K562 (cell line): ENCODE data around the gene TMEM79. TPM values are rescaled to one million over a fixed set of nuclear protein-coding genes. Genes with fewer than 3 reads are reported as not detected.

Experiments
- BDP1 ChIP-seq: IDR thresholded peaks from 3 replicates; pipeline ENCODE4 v1.6.1; 2011; ENCODE audit not compliant: insufficient read length, insufficient read depth
- CBX1 ChIP-seq: sonication (generic); IDR thresholded peaks from 2 replicates; pipeline ENCODE4 v1.6.1; 2016; ENCODE audit warnings: antibody characterized with exemption, low read depth, mild to moderate bottlenecking
- DACH1 ChIP-seq: fragments of 450-650 bp; IDR thresholded peaks from 2 replicates; pipeline ENCODE4 v1.6.1; 2018; ENCODE audit not compliant: partially characterized antibody
- DDX20 ChIP-seq: fragments of 450-650 bp; IDR thresholded peaks from 2 replicates; pipeline ENCODE4 v1.6.1; 2016; ENCODE audit warnings: missing genetic modification characterization, low read depth, mild to moderate bottlenecking, missing compliant biosample characterization, moderate library complexity
- HDAC1 ChIP-seq, 2 experiments: fragments of 450-650 bp; IDR thresholded peaks; 2 replicates each; pipeline ENCODE4 v1.6.1; 2016 to 2017; ENCODE audit warnings: inconsistent platforms in 1 of 2, mild to moderate bottlenecking in 1 of 2, moderate library complexity in 1 of 2
- MAX ChIP-seq: sonication (generic); formaldehyde crosslinking; IDR thresholded peaks from 2 replicates; pipeline ENCODE4 v1.9.0; 2022; ENCODE audit warnings: mild to moderate bottlenecking, missing genetic modification reagents
- MITF ChIP-seq: IDR thresholded peaks from 2 replicates; pipeline ENCODE4 v1.6.1; 2014; ENCODE audit warnings: antibody characterized with exemption
- MXD1 ChIP-seq: fragments of 250-450 bp; sonication (Bioruptor Pico); IDR thresholded peaks from 2 replicates; pipeline ENCODE4 v1.8.0; 2021; ENCODE audit warnings: borderline replicate concordance, mild to moderate bottlenecking, moderate library complexity; ENCODE audit not compliant: poor library complexity, severe bottlenecking
- NCOA4 ChIP-seq: fragments of 450-650 bp; IDR thresholded peaks from 2 replicates; pipeline ENCODE4 v1.6.1; 2018; ENCODE audit warnings: mild to moderate bottlenecking; ENCODE audit not compliant: partially characterized antibody
- NRF1 ChIP-seq, 2 experiments: fragments of 450-650 bp; IDR thresholded peaks in 1 of 2; conservative IDR thresholded peaks in 1 of 2; 2 replicates each; pipeline ENCODE4 v1.6.1; 2014; ENCODE audit warnings: mild to moderate bottlenecking in 2 of 2
- PKNOX1 ChIP-seq: fragments of 450-650 bp; IDR thresholded peaks from 2 replicates; pipeline ENCODE4 v1.6.1; 2016
- PPARD ChIP-seq: fragments of 250-450 bp; sonication (Bioruptor Pico); IDR thresholded peaks from 2 replicates; pipeline ENCODE4 v1.8.0; 2022; ENCODE audit warnings: inconsistent platforms, mild to moderate bottlenecking, moderate library complexity
- STAG1 ChIP-seq: sonication (generic); formaldehyde crosslinking; IDR thresholded peaks from 2 replicates; pipeline ENCODE4 v1.5.0; 2020; ENCODE audit warnings: missing genetic modification reagents, borderline replicate concordance
- STAT6 ChIP-seq: sonication (generic); formaldehyde crosslinking; IDR thresholded peaks from 2 replicates; pipeline ENCODE4 v1.8.1; 2023; ENCODE audit warnings: mild to moderate bottlenecking, missing genetic modification reagents
- ZNF197 ChIP-seq: fragments of 200-800 bp; sonication (Bioruptor generic); IDR thresholded peaks from 2 replicates; pipeline ENCODE4 v1.6.1; 2016; ENCODE audit warnings: low read depth, missing genetic modification characterization, missing compliant biosample characterization
- ZNF277 ChIP-seq: fragments of 250-450 bp; sonication (Bioruptor Pico); IDR thresholded peaks from 2 replicates; pipeline ENCODE4 v1.8.0; 2022; ENCODE audit warnings: inconsistent platforms, mild to moderate bottlenecking, moderate library complexity, borderline replicate concordance
- ZNF785 ChIP-seq: fragments of 250-450 bp; sonication (Bioruptor Pico); IDR thresholded peaks from 2 replicates; pipeline ENCODE4 v1.4.0; 2020; ENCODE audit warnings: mild to moderate bottlenecking
- polyA plus RNA-seq, 8 experiments: library from polyadenylated mRNA; depleted of rRNA in 4 of 8; stranded (reverse) in 5 of 8; unstranded in 3 of 8; fragments of >200 nt; fragmentation: Nextera tagmentation in 2 of 8; fragmentation: Illumina TruSeq in 1 of 8; extraction: Ambion mirVana in 2 of 8; extraction: Trizol in 1 of 8; gene quantifications; 2 replicates each; pipeline versions ENCODE4 v1.2.1 to v1.2.3, GENCODE V29; 2011 to 2014; ENCODE audit warnings: inconsistent platforms in 1 of 8, missing spikeins in 1 of 8
- total RNA-seq, 7 experiments: library from RNA; depleted of rRNA in 6 of 7; stranded (reverse); fragments of >200 nt in 6 of 7; fragmentation: Illumina TruSeq in 2 of 7; extraction: Trizol in 2 of 7; gene quantifications; 2 replicates each; pipeline versions ENCODE4 v1.2.1 to v1.2.3, GENCODE V29; 2011 to 2021; ENCODE audit warnings: low replicate concordance in 1 of 7
- TF ChIP-seq, protein P1 (sequence below): fragments of 150-350 bp; IDR thresholded peaks from 2 replicates; pipeline ENCODE4 v1.6.1; 2014; ENCODE audit warnings: low read depth, mild to moderate bottlenecking, low read length, borderline replicate concordance

TMEM79 gene
- total and polyA plus RNA-seq, 9 of the 15 experiments (the other 6 are each of a cell fraction or from before 2014, with no cell fraction given): 0.69 to 6.8 (median 4.0) TPM

GRCh38 chr1:156281281-156281680, 2.8 kb upstream of the TMEM79 start (continued):
- TF ChIP-seq, protein P1, sequence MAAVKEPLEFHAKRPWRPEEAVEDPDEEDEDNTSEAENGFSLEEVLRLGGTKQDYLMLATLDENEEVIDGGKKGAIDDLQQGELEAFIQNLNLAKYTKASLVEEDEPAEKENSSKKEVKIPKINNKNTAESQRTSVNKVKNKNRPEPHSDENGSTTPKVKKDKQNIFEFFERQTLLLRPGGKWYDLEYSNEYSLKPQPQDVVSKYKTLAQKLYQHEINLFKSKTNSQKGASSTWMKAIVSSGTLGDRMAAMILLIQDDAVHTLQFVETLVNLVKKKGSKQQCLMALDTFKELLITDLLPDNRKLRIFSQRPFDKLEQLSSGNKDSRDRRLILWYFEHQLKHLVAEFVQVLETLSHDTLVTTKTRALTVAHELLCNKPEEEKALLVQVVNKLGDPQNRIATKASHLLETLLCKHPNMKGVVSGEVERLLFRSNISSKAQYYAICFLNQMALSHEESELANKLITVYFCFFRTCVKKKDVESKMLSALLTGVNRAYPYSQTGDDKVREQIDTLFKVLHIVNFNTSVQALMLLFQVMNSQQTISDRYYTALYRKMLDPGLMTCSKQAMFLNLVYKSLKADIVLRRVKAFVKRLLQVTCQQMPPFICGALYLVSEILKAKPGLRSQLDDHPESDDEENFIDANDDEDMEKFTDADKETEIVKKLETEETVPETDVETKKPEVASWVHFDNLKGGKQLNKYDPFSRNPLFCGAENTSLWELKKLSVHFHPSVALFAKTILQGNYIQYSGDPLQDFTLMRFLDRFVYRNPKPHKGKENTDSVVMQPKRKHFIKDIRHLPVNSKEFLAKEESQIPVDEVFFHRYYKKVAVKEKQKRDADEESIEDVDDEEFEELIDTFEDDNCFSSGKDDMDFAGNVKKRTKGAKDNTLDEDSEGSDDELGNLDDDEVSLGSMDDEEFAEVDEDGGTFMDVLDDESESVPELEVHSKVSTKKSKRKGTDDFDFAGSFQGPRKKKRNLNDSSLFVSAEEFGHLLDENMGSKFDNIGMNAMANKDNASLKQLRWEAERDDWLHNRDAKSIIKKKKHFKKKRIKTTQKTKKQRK: no peak
- TF ChIP-seq MXD1 (CRISPR knock-in tag) (peak; percentile 87), CBX1 (no peak), NCOA4 (no peak), STAT6 (no peak), PKNOX1 (peak; percentile 63), DACH1 (no peak), HDAC1 (IDR thresholded peaks at IDR 0.05) (peak; percentile 42 to 98; a peak in 2 of 4 replicates), PPARD (CRISPR knock-in tag) (no peak), DDX20 (no peak), BDP1 (no peak), ZNF277 (CRISPR knock-in tag) (no peak), ZNF197 (CRISPR knock-in tag) (no peak), MITF (no peak), STAG1 (no peak), MAX (peak; percentile 99), NRF1 (conservative IDR thresholded peaks at IDR 0.05 in 1 of 2, IDR thresholded peaks at IDR 0.05 in 1 of 2) (no peak), ZNF785 (CRISPR knock-in tag) (no peak)
